Dedifferentiated amniotic fluid mesenchymal stem cell (primary cell): ENCODE data around the gene TMEM219.
"Not testable (repeated sequence)": the region's sequence is repeated elsewhere in the genome, so short reads cannot be mapped to it uniquely, and the experiment has no call there.

Experiments
- DNase-seq: peaks from one replicate; pipeline ENCODE4 v3.0.0-alpha.2; 2016; ENCODE audit errors: extremely low spot score

Gene TMEM219

GRCh38 chr16:30011714-30012504, 50.0 kb downstream of the TMEM219 start:
- DNase-seq, result no peak

- not testable (repeated sequence) for DNase-seq
Measured at GRCh38 chr16:30012598-30012997, 50.7 kb downstream of the TMEM219 start.

GRCh38 chr16:30015450-30015849, 53.6 kb downstream of the TMEM219 start:
- not testable (repeated sequence) for DNase-seq

- DNase-seq, result no peak
Measured at GRCh38 chr16:30016555-30017276, 54.8 kb downstream of the TMEM219 start.

- no peak for DNase-seq
Measured at GRCh38 chr16:30017277-30017656, 55.4 kb downstream of the TMEM219 start.

GRCh38 chr16:30017937-30018336, 56.1 kb downstream of the TMEM219 start:
- not testable (repeated sequence) for DNase-seq

GRCh38 chr16:30018731-30019158, 56.9 kb downstream of the TMEM219 start:
- DNase-seq, result no peak
